Left lobe of liver (tissue), 2 donors: ENCODE results near the gene FANCF. TPM values are rescaled to one million over a fixed set of nuclear protein-coding genes. Genes with fewer than 3 reads are reported as not detected.

ENCODE experiments used
- ATAC-seq: fragments of 200-7000 bp; cut with Tn5 transposase; one replicate; pipeline ENCODE4 v1.9.1; 2020; ENCODE audit warnings: mild to moderate bottlenecking, moderate library complexity
- DNase-seq: peaks from one replicate; pipeline ENCODE4 v3.0.0-alpha.2; 2020; ENCODE audit warnings: low spot score
- total RNA-seq: library from RNA; stranded (reverse); gene quantifications from one replicate; pipeline ENCODE4 v1.2.1, GENCODE V29; 2021
- donor health status: DM: no; HTN: no; CAD: no; lungs with moderate emphysema.
- donor health status: DM: no; HTN: yes; CAD: no.

Gene FANCF
- total RNA-seq, 1 donor from 2014 or later: 4.3 TPM

DNA sequence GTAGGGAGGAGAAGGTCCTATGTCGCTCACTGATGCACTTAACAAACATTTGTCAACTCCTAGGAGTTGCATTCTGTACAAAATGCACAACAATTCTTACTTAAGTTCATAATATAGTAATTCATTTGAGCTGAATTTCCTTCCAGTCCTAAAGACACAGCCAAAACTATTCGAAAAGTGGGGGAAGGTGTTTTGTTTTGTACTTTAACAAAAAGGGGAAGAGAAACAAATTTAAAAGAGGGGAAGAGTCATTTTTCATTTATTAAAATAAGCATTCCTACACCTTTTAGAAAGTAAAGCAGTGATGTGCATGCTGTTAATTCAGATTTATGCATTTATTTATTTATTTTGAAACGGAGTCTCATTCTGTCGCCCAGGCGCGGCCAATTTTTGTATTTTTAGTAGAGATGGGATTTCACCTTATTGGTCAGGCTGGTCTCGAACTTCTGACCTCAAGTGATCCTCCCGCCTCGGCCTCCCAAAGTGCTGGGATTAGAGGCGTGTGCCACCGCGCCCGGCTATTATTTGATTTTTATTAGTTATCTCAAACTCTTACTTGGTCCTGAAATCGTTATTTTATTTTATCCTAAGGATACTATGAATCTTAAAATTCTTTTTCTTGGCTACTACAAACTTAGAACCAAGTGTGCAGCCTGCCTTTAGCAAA is 1.1 kb upstream of the FANCF start:
- DNase-seq: no peak
- no peak for ATAC-seq

DNA sequence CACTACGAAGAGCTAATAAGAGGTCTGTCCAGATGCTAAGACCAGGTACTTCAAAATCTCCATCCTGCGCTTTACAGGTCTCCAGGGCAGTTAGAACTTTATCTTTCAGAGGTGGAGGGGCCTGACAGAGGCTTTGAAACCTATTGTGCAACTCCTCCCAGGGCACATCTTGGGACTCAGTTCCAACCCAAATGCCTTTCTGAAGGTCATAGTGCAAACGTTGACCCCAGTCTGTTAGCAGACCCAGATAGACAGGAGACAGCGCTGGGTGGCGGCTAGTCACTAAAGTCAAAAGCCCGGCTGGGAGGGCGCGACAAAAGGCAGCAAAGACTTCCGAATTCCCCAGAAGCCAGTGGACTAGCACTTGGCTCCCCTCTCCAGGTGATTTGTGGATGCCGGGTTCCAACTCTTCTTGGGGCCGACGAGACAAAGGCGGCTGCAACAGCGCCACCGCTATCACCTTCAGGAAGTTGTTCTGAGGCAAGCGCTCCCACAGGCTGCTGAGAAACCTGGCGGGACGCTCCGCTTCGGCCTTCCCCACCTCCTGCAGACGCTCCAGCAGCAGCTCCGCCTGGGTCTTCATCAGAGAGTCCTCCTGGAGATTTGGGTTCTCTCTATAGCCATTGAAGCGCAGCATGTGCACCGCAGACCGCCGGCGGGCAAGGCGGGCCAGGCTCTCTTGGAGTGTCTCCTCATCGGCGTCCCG is 728 bp downstream of the FANCF start:
- ATAC-seq (peak; percentile 77), DNase-seq (peak; percentile 76)

DNA sequence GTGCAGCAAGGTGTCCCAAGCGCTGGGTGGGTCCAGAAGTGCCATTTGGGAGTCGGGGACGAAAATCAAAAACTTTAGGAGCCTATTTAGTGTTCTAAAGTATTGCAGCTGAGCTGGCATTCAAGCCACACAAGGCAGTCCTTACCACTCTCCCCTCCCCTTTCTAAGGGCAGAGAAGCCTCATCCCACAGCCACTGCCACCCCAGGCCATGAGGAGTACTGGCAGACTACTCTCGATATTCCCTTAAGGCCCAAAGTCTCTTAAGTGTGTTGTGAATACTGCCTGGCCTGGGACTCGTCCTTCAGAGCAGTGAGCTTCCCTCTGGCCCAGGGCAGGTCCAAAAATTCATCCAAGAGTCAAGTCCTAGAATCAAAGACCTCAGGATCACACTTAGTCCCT is 7.8 kb downstream of the FANCF start:
- DNase-seq (no peak), ATAC-seq (no peak)

DNA sequence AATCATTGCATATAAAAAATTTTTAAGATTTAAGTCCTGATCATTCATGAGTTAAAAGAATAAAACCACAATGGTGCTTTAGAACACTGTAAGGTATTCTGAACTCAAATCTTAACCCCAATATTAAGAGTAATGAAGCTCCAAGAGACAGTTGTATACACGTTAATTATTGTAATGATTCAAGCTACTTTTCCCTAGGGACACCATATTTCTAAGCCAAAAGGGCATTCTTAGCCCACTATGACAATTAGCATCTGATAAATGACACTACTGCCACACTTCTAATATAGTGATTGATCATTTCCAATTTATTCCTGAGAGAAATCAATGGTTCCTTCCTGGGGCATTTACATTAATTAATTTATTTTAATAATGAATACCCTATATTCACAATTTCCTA is 21.7 kb downstream of the FANCF start:
- no peak for ATAC-seq

DNA sequence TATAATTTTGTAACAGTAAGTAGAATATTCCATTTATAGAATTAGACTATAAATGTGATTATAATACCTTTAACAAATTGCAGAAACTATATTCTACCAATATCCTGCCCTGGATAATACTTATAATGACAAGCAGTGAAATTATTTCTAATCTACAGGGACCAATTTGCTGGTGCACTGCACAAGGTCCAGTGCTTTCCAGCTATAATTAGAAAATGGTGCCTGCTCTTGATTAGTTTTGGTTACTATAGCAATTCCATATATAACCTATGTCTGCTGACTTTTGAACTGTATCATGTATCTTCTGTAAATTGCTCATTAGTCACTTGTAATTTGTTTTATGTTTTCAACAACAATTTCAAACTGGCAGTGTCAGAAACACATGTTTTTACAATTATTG is 23.1 kb downstream of the FANCF start:
- DNase-seq: no peak
- no peak for ATAC-seq

More for the DNA sequence above, 21.7 kb downstream of the FANCF start:
- no peak for DNase-seq

GRCh38 chr11:22599458-22599857 is 26.2 kb downstream of the FANCF start:
- ATAC-seq: no peak
- DNase-seq: no peak

DNA sequence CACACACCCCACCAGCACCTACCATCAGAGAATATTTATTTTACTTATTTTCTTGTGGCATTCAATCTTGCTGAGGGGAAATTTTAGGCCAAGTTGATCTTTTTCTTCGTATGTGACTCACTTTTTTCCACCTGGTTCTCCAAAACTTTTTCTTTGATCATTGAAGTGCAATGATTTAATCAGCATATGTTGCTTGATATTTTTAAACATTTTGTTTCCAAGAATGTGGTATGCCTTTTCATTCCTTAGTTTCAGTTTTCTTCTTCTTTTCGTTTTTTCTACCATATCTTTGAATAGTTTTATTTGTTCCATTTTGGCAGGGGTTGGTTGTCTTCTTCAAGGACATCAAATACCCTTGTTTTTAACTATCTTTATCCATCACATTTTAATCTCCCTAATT is 28.6 kb downstream of the FANCF start:
- ATAC-seq: no peak
- DNase-seq: no peak

DNA sequence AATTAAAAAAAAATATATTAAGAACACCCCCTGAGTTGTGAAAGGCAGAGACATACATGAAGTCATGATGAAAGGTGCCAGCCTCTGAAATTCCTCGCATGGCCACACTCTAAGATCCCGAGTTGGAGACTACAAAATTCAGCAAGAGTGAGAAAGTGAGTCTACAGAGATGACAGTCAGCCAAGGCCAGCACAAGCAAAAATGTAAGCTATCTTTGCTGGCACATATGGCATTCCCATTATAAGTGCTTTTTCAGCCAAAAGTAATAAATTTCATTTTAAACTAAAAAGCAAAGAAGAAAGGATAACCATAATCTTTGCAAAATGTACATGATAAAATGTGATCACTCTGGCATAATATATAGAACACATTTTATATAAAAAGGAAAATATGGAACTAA is 40.6 kb downstream of the FANCF start:
- DNase-seq (no peak), ATAC-seq (no peak)

GRCh38 chr11:22583963-22584492 is 41.6 kb downstream of the FANCF start:
- no peak for DNase-seq
- no peak for ATAC-seq

DNA sequence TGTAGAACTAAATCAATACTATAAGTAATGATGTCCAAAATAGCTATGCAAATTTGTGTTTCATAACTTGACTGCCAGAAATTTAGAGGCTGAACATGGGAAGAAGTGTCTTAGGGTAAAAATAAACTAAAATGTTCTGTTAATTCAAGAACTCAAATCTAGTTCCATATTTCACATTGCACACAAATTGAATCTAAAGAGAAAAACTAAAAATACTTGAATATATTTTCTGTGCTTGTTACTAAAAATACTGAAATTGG is 43.5 kb downstream of the FANCF start:
- no peak for DNase-seq
- no peak for ATAC-seq

DNA sequence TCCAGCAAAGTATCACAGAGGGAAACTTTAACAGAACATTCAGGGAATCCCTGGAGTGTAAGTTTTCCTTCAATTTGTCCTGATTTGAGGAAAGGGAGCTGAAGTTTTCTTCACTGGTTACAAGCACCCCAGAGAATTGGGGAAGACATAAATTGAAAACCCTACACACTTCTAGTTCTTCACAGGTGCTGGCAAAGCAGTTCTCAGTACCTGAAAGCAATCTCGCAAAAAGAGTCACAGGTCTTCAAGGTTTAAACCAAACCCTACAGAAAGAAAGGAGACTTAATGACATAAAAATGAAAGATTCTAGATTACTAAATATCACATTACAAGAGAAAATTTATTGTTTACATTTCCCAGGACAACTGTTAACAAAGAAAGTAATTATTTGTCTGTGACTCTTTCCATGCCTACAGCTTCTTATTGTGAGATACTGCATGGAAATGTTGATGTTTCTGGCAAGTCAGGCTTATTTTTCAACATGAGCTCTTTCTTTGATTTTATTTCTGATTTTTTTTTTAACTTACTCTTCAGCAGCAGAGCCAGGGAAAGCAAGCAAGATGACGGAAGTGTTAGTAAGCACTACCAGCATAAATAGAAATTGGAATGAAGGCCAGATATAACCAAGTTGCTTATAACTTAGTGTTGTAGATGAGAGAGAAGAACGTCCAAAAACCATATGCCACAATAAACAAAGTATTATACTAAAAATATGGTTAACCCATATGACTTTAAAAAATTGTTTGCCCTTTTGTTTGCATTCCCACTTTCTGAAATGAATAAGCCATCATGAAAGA is 44.1 kb downstream of the FANCF start:
- DNase-seq (no peak), ATAC-seq (no peak)

DNA sequence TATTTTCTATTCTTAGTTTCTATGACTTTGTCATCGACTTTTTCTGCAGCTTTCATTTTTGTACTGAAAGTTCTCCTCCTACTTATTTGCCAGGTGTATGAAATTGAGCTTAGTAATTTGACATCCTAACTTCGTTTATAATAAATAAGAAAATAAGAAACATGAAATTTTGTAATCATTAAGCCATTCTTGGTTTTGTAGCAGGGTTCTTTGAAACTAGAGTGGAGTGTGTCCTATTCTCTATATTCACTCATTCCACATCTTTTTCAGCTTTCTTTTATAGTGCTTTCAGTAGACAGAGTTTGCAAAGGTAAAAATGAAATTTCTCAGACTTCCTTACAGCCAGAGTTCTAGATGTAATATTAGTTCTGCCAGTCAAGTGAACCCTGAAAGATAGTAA is 47.8 kb downstream of the FANCF start:
- DNase-seq (no peak), ATAC-seq (no peak)

Other genes with a start within 250 kb of the FANCF start
- gene GAS2, start 40.8 kb upstream of the FANCF start, total RNA-seq: 34.2 TPM
- gene SVIP, start 204.0 kb upstream of the FANCF start, total RNA-seq: 7.5 TPM
- gene CCDC179, start 234.7 kb upstream of the FANCF start, total RNA-seq: not detected